Smooth muscle cell of the umbilical artery (primary cell): ENCODE measurements around the gene THSD4. TPM values are rescaled to one million over a fixed set of nuclear protein-coding genes. Genes with fewer than 3 reads are reported as not detected.

Source experiments
- total RNA-seq: library from RNA; depleted of rRNA; stranded (reverse); fragments of >200 nt; gene quantifications from 2 replicates; pipeline ENCODE4 v1.2.3, GENCODE V29; 2014

Gene THSD4
- total RNA-seq = 35.0 and 159 TPM in 2 replicates

GRCh38 chr15:71114887-71115566, at the start of gene THSD4:
Gene THSD4 (plus strand): TSS chr15:71115471.

GRCh38 chr15:71810256-71811035, 695.2 kb downstream of the THSD4 start, which contains the start of gene NR2E3:
Gene NR2E3 (plus strand): TSS chr15:71810554. CDS start chr15:71810744, 190 bp downstream.

Other genes starting within 250 kb of the THSD4 start
- 0.89 and 2.4 TPM in 2 replicates for gene THAP10, start 223.0 kb upstream of the THSD4 start, total RNA-seq
- gene LRRC49, start 222.6 kb upstream of the THSD4 start, total RNA-seq = 19.0 and 28.2 TPM in 2 replicates